ENCODE measurements around the gene OR1M1.

Gene OR1M1

GRCh38 chr19:9075064-9075949 lies 11.6 kb upstream of the OR1M1 start:
- DNase-seq (ENCODE audit: low spot score) = peak; percentile 79

GRCh38 chr19:9076901-9077300 lies 10.0 kb upstream of the OR1M1 start:
- DNase-seq (ENCODE audit: low spot score) = no peak

DNA sequence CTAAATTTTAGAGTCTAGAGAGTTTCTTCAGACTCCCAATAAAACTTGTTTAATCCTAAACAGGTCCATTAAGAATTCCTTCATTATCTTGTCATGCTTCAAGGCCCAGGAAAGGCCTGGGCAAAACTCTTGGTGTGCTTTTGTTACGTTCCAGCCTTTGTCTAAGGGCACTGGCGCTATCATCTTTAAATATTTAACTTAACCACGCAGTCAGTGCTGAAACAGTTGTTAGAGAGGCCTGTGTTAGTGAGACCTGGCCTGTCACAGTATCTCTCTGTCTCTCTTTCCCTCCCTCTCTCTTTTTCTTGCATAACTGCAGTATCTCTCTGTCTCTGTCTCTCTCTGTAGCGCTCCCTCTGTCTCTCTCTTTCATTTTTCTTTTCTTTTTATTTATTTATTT lies 8.2 kb upstream of the OR1M1 start:
- no peak for DNase-seq (ENCODE audit: low spot score)

DNA sequence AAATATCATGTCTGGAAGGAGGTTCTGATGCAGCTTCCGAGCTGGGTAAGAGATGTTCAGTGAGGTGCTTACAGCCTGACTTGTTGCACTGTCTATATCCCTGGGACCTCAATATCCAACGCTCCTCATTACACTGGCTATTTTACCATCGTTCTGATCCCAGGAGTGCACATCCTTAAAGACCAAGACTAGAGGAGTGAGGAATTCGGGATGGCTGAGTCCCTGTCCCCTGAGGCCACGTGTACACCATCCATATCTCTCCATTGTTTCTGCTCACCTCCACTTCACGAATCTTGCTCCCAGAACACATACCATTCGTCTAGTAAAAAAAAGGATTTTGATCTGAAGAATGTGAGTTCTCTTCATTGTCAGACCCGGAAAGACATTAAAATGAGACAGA lies 20.5 kb downstream of the OR1M1 start, which contains the start of gene OR7G2:
Gene OR7G2, minus strand, starts transcription at position 101 of the 400 bp plus-strand sequence. CDS start 4,232 bp downstream, outside the sequence.
- no peak for DNase-seq (ENCODE audit: low spot score)

- DNase-seq (ENCODE audit: low spot score) = no peak
Measured at GRCh38 chr19:9109959-9110358, 23.1 kb downstream of the OR1M1 start.

GRCh38 chr19:9115307-9115813 lies 28.5 kb downstream of the OR1M1 start, which contains the start of gene OR7G1:
OR7G1 (minus strand) TSS chr19:9115763; CDS start chr19:9115763, 0 bp downstream.
- DNase-seq (ENCODE audit: low spot score) = no peak

DNA sequence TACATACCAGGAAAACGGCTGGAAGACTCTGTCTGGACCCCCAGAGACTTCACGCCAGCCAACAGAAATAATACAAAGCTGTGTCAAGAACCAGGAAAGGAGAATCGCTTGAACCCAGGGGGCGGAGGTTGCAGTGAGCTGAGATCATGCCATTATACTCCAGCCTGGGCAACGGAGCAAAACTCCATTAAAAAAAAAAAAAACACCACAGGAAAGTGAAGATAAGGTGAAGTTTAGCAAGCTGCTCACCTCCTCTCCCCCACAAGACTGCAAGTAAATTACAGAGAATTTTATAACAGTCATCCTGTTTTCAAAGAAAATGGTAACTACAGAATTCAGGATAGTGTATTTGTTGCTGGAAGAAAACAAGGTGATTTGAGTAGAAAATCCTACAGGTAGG lies 29.7 kb downstream of the OR1M1 start:
- no peak for DNase-seq (ENCODE audit: low spot score)

DNA sequence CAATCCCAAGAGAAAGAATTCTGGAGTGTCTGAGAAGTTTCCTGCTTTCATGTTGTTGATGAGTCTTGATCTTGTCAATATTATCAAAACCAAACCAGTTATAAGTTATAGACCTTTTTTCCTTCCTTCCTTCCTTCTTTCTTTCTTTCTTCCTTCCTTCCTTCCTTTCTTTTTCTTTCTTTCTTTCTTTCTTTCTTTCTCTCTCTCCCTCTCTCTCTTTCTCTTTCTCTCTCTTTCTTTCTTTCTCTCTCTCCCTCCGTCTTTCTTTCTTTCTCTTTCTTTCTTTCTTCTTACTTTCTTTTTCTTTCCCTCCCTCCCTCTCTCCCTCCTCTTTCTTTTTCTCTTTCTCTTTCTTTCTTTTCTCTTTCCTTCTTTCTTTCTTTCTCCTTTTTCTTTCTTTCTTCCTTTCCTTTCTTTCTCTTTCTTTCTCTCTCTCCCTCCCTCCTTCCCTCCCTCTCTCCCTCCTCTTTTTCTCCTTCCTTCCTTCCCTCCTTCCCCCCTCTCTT lies 40.1 kb downstream of the OR1M1 start, which contains the start of gene OR7G3:
Gene OR7G3, minus strand, starts transcription at position 51 of the 506 bp plus-strand sequence. Its CDS starts 0 bp downstream, at position 51.
- DNase-seq (ENCODE audit: low spot score) = no peak

GRCh38 chr19:9128171-9128570 lies 41.3 kb downstream of the OR1M1 start:
- DNase-seq (ENCODE audit: low spot score) = no peak

- no peak for DNase-seq (ENCODE audit: low spot score)
Measured at GRCh38 chr19:9130965-9131364, 44.1 kb downstream of the OR1M1 start.

DNA sequence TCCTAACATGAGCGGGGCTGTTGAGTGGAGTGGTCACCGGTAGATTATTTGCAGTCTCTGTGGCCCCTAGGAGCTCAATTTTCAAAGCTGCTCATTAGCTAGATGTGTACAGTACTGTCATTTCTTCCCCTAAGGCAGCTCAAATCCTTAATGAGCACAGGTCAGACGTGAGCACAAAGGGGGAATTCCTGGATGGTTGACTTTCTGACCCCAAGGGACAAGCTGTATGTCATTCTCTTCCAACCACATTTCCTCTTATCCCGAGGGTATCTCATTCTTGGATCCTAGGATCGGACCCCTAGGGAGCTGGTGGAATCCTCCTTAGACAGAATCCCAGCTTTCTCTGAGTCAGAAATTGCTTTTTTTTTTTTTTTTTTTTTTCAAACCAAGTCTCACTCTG lies 45.6 kb downstream of the OR1M1 start:
- DNase-seq (ENCODE audit: low spot score) = no peak

- no peak for DNase-seq (ENCODE audit: low spot score)
Measured at GRCh38 chr19:9139609-9140158, 52.8 kb downstream of the OR1M1 start.

DNA sequence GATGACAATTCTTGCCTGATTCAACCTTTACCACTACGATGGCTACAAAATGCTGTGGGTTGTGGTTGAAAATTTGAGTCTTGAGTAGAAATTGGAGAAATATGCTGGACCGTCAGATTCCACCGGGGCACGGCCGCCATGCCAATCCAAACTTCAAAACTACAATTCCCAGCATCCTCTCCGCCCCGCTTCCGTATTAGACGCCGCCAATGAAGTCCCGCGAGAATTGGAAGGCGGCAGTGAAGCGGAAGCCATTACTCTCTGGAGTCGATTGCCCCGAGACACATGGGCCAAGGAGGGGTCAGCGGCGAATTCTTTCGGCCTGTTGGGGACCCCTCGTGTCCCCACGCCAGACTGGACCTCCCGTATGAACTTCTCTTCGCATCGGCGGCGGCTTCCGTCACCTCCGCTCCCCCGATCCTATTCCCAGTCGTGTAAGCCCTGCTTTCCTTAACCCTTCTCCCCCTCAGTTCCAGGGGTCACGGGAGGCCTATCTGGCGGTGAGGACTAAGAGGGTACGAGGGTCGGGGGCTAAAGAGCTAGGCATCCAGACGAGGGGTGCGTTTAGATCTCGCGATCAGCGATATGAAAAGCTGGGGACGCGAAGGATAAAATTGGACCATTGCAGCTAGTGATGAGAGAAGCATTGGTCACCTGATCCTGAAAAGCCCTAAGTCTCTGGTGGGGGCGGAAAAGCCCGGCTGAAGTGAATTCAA lies 53.5 kb downstream of the OR1M1 start, which contains the start of gene ZNF317:
Gene ZNF317, plus strand, starts transcription at position 239 of the 716 bp plus-strand sequence. CDS start 15,620 bp downstream, outside the sequence.
- DNase-seq (ENCODE audit: low spot score) = peak; percentile 90

- DNase-seq (ENCODE audit: low spot score) = no peak
Measured at GRCh38 chr19:9144920-9145319, 58.1 kb downstream of the OR1M1 start.
